ENCODE data around the gene PRPH. TPM values are rescaled to one million over a fixed set of nuclear protein-coding genes. Genes with fewer than 3 reads are reported as not detected.
A peak's percentile ranks its signal among the peaks of the same experiment; 100 is the strongest.

Gene PRPH
- total and polyA plus RNA-seq, 11 donors, result 0.11 to 0.70 (median 0.40) TPM; not detected in 5

DNA sequence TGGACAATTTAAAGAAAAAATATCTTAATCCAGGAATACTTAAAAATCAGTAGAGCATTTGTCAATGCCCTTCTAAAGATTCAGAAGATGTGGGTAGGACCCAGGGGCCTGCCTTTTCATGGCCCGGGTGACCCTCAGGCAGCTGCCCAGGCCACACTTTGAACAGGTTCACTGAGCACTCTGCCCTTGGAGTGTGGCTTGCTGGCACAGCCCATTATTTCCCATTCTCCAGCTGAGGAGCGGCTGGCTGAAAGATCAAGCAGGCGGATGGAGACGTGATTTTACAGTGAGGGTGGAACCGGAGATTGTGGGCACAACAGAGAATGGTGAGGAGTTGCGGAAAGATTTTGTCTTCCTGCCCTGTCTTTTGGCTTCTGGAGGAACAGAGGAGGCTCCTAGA is 7.1 kb upstream of the PRPH start:
- intact Hi-C loops (cut with DNase I), result loop anchor here in 7 of 10 donors (2.0 to 10.0 kb wide), 6 partner anchors 49 to 227 kb away; partner anchors contain the start of genes C1QL4 (in 3 of the 7) and DNAJC22 (in 1 of the 7)
- Histone ChIP-seq H3K4me1 (peaks cover 0 to 4% (median 2%) of the 10 kb centered on the region in 12 donors), H3K27me3 (peaks cover 0 to 28% (median 3%) of the 10 kb centered on the region in 9 donors), H3K27ac (no peak overlapping the region), H3K9me3 (no peaks in the 10 kb centered on the region), H3K4me3 (no peak overlapping the region), H3K36me3 (no peaks in the 10 kb centered on the region)
- no peak for DNase-seq
- 53 to 56% (median 55%) methylated on average over 6 of the region's 6 CpGs for whole genome bisulfite sequencing, 4 donors
- no peak for TF ChIP-seq POLR2A (IDR thresholded peaks at IDR 0.05)
- ATAC-seq, result no peak

DNA sequence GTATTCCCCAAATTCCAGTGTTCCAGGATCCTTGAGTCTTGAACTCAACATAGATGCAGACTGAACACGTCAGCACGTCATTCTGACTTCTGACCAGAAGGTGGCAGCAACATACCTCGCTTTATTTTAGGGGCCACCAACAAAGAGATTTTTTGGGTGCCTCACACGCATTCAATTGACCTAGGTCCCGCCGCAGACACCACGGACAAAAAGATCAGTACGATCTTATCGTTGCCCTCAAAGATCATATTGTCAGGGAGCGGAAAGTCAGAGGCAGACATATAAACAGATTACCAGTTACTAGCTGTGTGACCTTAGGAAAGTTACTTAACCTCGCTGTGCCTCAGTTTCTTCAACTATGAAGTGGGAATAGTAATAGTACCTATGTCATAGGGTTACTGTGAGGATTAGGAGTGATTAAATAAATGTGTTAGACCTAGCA is 6.5 kb upstream of the PRPH start:
- Histone ChIP-seq H3K4me3 (no peak overlapping the region), H3K27me3 (peaks cover 0 to 28% (median 3%) of the 10 kb centered on the region in 9 donors), H3K4me1 (peaks cover 0 to 9% (median 6%) of the 10 kb centered on the region in 12 donors), H3K9me3 (no peaks in the 10 kb centered on the region), H3K36me3 (no peaks in the 10 kb centered on the region), H3K27ac (no peak overlapping the region)
- peak in 2 of 4 donors; percentile 44 to 54 for ATAC-seq
- 9 to 14% (median 11%) methylated on average over 11 of the region's 11 CpGs for WGBS, 4 donors
- peak in 2 of 5 donors; percentile 40 to 41 for DNase-seq
- no peak for TF ChIP-seq POLR2A (IDR thresholded peaks at IDR 0.05)
- TF ChIP-seq, protein P1, sequence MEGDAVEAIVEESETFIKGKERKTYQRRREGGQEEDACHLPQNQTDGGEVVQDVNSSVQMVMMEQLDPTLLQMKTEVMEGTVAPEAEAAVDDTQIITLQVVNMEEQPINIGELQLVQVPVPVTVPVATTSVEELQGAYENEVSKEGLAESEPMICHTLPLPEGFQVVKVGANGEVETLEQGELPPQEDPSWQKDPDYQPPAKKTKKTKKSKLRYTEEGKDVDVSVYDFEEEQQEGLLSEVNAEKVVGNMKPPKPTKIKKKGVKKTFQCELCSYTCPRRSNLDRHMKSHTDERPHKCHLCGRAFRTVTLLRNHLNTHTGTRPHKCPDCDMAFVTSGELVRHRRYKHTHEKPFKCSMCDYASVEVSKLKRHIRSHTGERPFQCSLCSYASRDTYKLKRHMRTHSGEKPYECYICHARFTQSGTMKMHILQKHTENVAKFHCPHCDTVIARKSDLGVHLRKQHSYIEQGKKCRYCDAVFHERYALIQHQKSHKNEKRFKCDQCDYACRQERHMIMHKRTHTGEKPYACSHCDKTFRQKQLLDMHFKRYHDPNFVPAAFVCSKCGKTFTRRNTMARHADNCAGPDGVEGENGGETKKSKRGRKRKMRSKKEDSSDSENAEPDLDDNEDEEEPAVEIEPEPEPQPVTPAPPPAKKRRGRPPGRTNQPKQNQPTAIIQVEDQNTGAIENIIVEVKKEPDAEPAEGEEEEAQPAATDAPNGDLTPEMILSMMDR (IDR thresholded peaks at IDR 0.05), result peak; percentile 73 to 89 (median 82)
- intact Hi-C loops (cut with DNase I), result loop anchor here in 7 of 10 donors (2.0 to 10.0 kb wide), 6 partner anchors 49 to 226 kb away; partner anchors contain the start of genes C1QL4 (in 3 of the 7) and DNAJC22 (in 1 of the 7)

DNA sequence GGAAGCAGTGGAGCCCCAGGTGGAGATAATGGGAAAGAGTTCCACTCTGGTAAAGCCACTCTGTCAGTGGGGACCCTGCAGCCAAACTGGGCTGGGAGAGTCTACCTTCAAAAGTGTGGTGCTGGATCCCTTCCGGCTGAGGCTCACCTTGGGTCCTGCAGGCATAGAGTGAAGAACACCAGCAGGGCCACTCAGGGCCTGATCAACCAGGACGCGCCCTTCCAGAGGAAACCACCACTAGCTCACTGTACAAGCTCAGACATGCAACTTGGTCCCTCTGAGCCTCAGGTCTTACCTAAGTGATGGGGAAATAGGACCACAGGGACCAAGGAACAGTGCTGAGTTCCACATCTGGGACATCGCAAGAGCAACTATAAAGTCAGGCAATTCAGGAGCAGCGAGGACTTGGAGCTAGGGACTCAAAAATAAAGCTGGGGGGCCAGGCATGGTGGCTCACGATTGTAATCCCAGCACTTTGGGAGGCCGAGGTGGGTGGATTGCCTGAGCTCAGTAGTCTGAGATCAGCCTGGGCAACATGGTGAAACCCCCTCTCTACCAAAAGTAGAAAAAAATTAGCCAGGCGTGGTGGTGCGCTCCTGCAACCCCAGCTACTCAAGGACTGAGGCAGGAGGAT is 5.9 kb upstream of the PRPH start:
- H3K27me3 ChIP-seq, result peaks cover 0 to 24% (median 2%) of the 10 kb centered on the region in 9 donors
- H3K27ac ChIP-seq, result no peak overlapping the region
- no peaks in the 10 kb centered on the region for H3K36me3 ChIP-seq
- H3K9me3 ChIP-seq, result no peaks in the 10 kb centered on the region
- 67 to 83% (median 82%) methylated on average over 9 of the region's 9 CpGs for WGBS, 4 donors
- TF ChIP-seq, protein P1 (IDR thresholded peaks at IDR 0.05), result no peak
- TF ChIP-seq POLR2A (IDR thresholded peaks at IDR 0.05), result no peak
- ATAC-seq (no peak), DNase-seq (no peak)
- H3K4me1 ChIP-seq, result peaks cover 0 to 13% (median 7%) of the 10 kb centered on the region in 12 donors
- H3K4me3 ChIP-seq, result no peak overlapping the region
- intact Hi-C loops (cut with DNase I), result loop anchor here in 7 of 10 donors (2.0 to 10.0 kb wide), 6 partner anchors 48 to 226 kb away; partner anchors contain the start of genes C1QL4 (in 3 of the 7) and DNAJC22 (in 1 of the 7)

DNA sequence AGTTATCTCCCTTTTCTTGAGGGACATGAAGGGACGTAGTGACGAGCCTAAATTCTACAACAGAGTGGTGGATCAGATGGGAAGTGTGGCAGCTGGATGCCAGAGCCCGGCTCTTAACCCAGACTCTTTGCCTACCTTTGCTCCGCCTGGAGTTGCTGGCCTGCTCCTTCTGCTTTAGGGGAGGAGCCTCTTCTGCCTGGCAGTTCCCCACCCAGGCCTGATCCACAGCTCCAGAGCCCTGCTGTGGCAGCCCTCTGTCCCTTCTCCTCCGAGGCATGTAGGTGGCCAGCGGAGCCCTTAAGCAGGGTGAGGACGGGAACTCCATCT is 2.3 kb upstream of the PRPH start:
- Histone ChIP-seq H3K27ac (no peak overlapping the region), H3K36me3 (no peaks in the 10 kb centered on the region), H3K4me1 (peaks cover 0 to 35% (median 18%) of the 10 kb centered on the region in 12 donors), H3K27me3 (peaks cover 20 to 46% (median 29%) of the 10 kb centered on the region in 9 donors), H3K9me3 (no peaks in the 10 kb centered on the region), H3K4me3 (peak overlapping the region in 2 of 12 donors; percentile 28 to 32)
- no peak for TF ChIP-seq POLR2A (IDR thresholded peaks at IDR 0.05)
- TF ChIP-seq, protein P1 (IDR thresholded peaks at IDR 0.05), result no peak
- WGBS, 4 donors, result 68 to 83% (median 76%) methylated on average over 5 to 7 of the region's 7 CpGs
- ATAC-seq (peak in 2 of 4 donors; percentile 6 to 10), DNase-seq (no peak)
- intact Hi-C loops (cut with DNase I), result loop anchor here in 2 of 10 donors (5.0 kb wide), 1 partner anchor 45 kb away; the partner anchor contains the start of gene C1QL4 (in 2 of the 2)

All from heart left ventricle (tissue), 16 donors.